C4-2B (cell line): ENCODE data around the gene TBX21.
"Not testable (repeated sequence)": the region's sequence is repeated elsewhere in the genome, so short reads cannot be mapped to it uniquely, and the experiment has no call there.

Source experiments
- H3K27ac ChIP-seq: fragments of 450-650 bp; 2 replicates; pipeline ENCODE4 v1.5.1; 2017
- CTCF ChIP-seq: fragments of 450-650 bp; conservative IDR thresholded peaks from 2 replicates; pipeline ENCODE4 v1.5.1; 2017; ENCODE audit warnings: mild to moderate bottlenecking
- ZFX ChIP-seq: fragments of 450-650 bp; IDR thresholded peaks from 2 replicates; pipeline ENCODE4 v1.6.1; 2017

Gene TBX21

GRCh38 chr17:47738178-47738577 is 5.1 kb downstream of the TBX21 start:
- TF ChIP-seq ZFX (no peak), CTCF (no peak)

GRCh38 chr17:47739150-47739549 is 6.1 kb downstream of the TBX21 start:
- TF ChIP-seq ZFX, result no peak
- no peak for TF ChIP-seq CTCF

More at GRCh38 chr17:47738178-47738577, 5.1 kb downstream of the TBX21 start:
- H3K27ac ChIP-seq, result no peak overlapping the region

GRCh38 chr17:47739945-47740344 is 6.9 kb downstream of the TBX21 start:
- H3K27ac ChIP-seq, result not testable (repeated sequence)

More at GRCh38 chr17:47739150-47739549, 6.1 kb downstream of the TBX21 start:
- no peak overlapping the region for H3K27ac ChIP-seq

GRCh38 chr17:47741109-47741792 is 8.2 kb downstream of the TBX21 start:
- TF ChIP-seq CTCF (no peak), ZFX (no peak)
- H3K27ac ChIP-seq, result no peak overlapping the region

- no peak for TF ChIP-seq CTCF
- TF ChIP-seq ZFX, result no peak
- H3K27ac ChIP-seq, result no peak overlapping the region
Measured at GRCh38 chr17:47741793-47742145, 8.7 kb downstream of the TBX21 start.

GRCh38 chr17:47742319-47743181 is 9.5 kb downstream of the TBX21 start:
- TF ChIP-seq ZFX, result no peak
- peak; percentile 55 for TF ChIP-seq CTCF
- H3K27ac ChIP-seq, result no peak overlapping the region

GRCh38 chr17:47744168-47745036 is 11.4 kb downstream of the TBX21 start:
- no peak overlapping the region for H3K27ac ChIP-seq
- no peak for TF ChIP-seq CTCF
- TF ChIP-seq ZFX, result no peak
